Measurements from ENCODE around the gene ACER2.

The ACER2 gene

DNA sequence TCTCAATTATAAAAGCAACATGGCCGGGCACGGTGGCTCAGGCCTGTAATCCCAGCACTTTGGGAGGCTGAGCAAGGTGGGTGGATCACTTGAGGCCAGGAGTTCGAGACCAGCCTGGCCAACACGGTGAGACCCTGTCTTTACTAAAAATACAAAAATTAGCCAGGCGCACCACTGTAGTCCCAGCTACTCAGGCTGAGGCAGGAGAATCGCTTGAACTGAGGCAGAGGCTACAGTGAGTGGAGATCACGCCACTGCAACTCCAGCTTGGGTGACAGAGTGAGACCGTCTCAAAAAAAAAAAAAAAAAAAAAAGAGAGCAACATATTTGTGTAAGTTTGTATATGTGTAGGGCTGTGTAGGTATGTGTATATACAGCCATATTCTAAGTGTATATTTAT is 36.2 kb upstream of the ACER2 start:
- no peak overlapping the region for H2AFZ ChIP-seq (ENCODE audit: low read length)
- H3K27me3 ChIP-seq (ENCODE audit: insufficient read depth, low read length), result no peaks in the 10 kb centered on the region
- H3K9me3 ChIP-seq (ENCODE audit: low read length), result no peaks in the 10 kb centered on the region
- no peak overlapping the region for H3K9ac ChIP-seq (ENCODE audit: low read length)
- no peaks in the 10 kb centered on the region for H3K79me2 ChIP-seq (ENCODE audit: insufficient read depth, low read length)
- no peak for TF ChIP-seq EZH2 (IDR thresholded peaks at IDR 0.05; ENCODE audit: borderline replicate concordance, low read length)
- TF ChIP-seq, protein P1, sequence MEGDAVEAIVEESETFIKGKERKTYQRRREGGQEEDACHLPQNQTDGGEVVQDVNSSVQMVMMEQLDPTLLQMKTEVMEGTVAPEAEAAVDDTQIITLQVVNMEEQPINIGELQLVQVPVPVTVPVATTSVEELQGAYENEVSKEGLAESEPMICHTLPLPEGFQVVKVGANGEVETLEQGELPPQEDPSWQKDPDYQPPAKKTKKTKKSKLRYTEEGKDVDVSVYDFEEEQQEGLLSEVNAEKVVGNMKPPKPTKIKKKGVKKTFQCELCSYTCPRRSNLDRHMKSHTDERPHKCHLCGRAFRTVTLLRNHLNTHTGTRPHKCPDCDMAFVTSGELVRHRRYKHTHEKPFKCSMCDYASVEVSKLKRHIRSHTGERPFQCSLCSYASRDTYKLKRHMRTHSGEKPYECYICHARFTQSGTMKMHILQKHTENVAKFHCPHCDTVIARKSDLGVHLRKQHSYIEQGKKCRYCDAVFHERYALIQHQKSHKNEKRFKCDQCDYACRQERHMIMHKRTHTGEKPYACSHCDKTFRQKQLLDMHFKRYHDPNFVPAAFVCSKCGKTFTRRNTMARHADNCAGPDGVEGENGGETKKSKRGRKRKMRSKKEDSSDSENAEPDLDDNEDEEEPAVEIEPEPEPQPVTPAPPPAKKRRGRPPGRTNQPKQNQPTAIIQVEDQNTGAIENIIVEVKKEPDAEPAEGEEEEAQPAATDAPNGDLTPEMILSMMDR (IDR thresholded peaks at IDR 0.05; ENCODE audit: low read length), result no peak
- peak overlapping the region; percentile 26 for H3K27ac ChIP-seq (ENCODE audit: low read depth, low read length, poor library complexity, severe bottlenecking)
- H3K4me3 ChIP-seq (ENCODE audit: low read depth, low read length, poor library complexity, severe bottlenecking), result no peak overlapping the region
- no peak overlapping the region for H3K4me2 ChIP-seq (ENCODE audit: low read length)
- no peaks in the 10 kb centered on the region for H4K20me1 ChIP-seq (ENCODE audit: insufficient read depth, low read length)
- H3K4me1 ChIP-seq (ENCODE audit: insufficient read depth, low read length, severe bottlenecking), result peaks cover 8% of the 10 kb centered on the region
- H3K36me3 ChIP-seq (ENCODE audit: insufficient read depth, low read length), result peaks cover 62% of the 10 kb centered on the region
- peaks cover 38% of the 10 kb centered on the region for H3F3A ChIP-seq (ENCODE audit: insufficient read depth, low read length)
- no peaks in the 10 kb centered on the region for H3K9me2 ChIP-seq (ENCODE audit: low read depth, low read length)

DNA sequence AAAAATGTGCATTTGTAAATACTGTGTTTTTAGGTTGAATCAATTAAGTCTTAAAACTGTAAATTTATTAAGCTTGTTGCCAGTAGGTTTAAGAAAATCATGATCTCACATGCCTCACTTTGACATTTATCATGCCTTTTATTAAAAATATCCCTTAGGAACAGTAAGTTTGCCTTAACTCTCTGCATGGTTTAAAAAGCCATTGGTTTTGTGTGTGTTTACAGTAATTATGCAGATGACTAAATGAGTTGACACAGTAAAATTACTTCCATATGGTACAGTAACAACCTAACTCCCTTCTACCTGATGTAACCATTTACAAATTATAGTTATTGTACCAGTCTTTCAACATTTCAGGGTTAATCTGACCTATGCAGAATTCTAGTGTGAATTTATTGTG is 35.3 kb upstream of the ACER2 start:
- no peak overlapping the region for H3K4me3 ChIP-seq (ENCODE audit: low read depth, low read length, poor library complexity, severe bottlenecking)
- H3K79me2 ChIP-seq (ENCODE audit: insufficient read depth, low read length), result peaks cover 6% of the 10 kb centered on the region
- H3K9me2 ChIP-seq (ENCODE audit: low read depth, low read length), result no peaks in the 10 kb centered on the region
- no peak overlapping the region for H2AFZ ChIP-seq (ENCODE audit: low read length)
- peaks cover 68% of the 10 kb centered on the region for H3K36me3 ChIP-seq (ENCODE audit: insufficient read depth, low read length)
- TF ChIP-seq, protein P1 (IDR thresholded peaks at IDR 0.05; ENCODE audit: low read length), result no peak
- TF ChIP-seq EZH2 (IDR thresholded peaks at IDR 0.05; ENCODE audit: borderline replicate concordance, low read length), result no peak
- H3K9me3 ChIP-seq (ENCODE audit: low read length), result no peaks in the 10 kb centered on the region
- H3K4me2 ChIP-seq (ENCODE audit: low read length), result no peak overlapping the region
- no peaks in the 10 kb centered on the region for H3K27me3 ChIP-seq (ENCODE audit: insufficient read depth, low read length)
- no peak overlapping the region for H3K27ac ChIP-seq (ENCODE audit: low read depth, low read length, poor library complexity, severe bottlenecking)
- H3K9ac ChIP-seq (ENCODE audit: low read length), result no peak overlapping the region
- peaks cover 38% of the 10 kb centered on the region for H3F3A ChIP-seq (ENCODE audit: insufficient read depth, low read length)
- H3K4me1 ChIP-seq (ENCODE audit: insufficient read depth, low read length, severe bottlenecking), result peaks cover 18% of the 10 kb centered on the region
- no peaks in the 10 kb centered on the region for H4K20me1 ChIP-seq (ENCODE audit: insufficient read depth, low read length)

DNA sequence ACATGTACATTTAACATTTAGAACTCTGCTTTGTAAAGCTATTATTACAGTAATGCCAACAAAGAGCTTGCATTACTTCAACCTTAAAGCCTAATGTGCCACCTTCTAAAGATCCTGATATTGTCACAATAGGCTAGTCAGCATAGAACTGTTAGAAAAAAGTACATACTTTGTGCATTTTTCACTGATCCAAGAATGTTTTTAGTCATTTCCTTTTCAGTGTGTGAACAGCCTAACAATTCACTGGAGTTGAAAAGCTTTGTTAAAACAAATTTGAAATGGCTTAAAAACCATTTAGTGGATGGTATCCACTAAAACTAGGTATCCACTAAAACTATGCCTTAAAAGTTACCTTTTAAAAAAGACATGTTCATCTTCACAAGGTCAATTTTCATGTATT is 33.3 kb upstream of the ACER2 start:
- peaks cover 25% of the 10 kb centered on the region for H3K4me1 ChIP-seq (ENCODE audit: insufficient read depth, low read length, severe bottlenecking)
- H3F3A ChIP-seq (ENCODE audit: insufficient read depth, low read length), result peaks cover 38% of the 10 kb centered on the region
- H3K27ac ChIP-seq (ENCODE audit: low read depth, low read length, poor library complexity, severe bottlenecking), result no peak overlapping the region
- H3K9ac ChIP-seq (ENCODE audit: low read length), result no peak overlapping the region
- no peak for TF ChIP-seq EZH2 (IDR thresholded peaks at IDR 0.05; ENCODE audit: borderline replicate concordance, low read length)
- TF ChIP-seq, protein P1 (IDR thresholded peaks at IDR 0.05; ENCODE audit: low read length), result no peak
- H2AFZ ChIP-seq (ENCODE audit: low read length), result no peak overlapping the region
- H3K9me2 ChIP-seq (ENCODE audit: low read depth, low read length), result no peaks in the 10 kb centered on the region
- peaks cover 19% of the 10 kb centered on the region for H3K79me2 ChIP-seq (ENCODE audit: insufficient read depth, low read length)
- H3K36me3 ChIP-seq (ENCODE audit: insufficient read depth, low read length), result peaks cover 74% of the 10 kb centered on the region
- no peaks in the 10 kb centered on the region for H4K20me1 ChIP-seq (ENCODE audit: insufficient read depth, low read length)
- H3K27me3 ChIP-seq (ENCODE audit: insufficient read depth, low read length), result no peaks in the 10 kb centered on the region
- no peaks in the 10 kb centered on the region for H3K9me3 ChIP-seq (ENCODE audit: low read length)
- no peak overlapping the region for H3K4me3 ChIP-seq (ENCODE audit: low read depth, low read length, poor library complexity, severe bottlenecking)
- no peak overlapping the region for H3K4me2 ChIP-seq (ENCODE audit: low read length)
